ENCODE measurements around the gene CRHR1.

Gene CRHR1

GRCh38 chr17:45780921-45781320, 3.2 kb upstream of the CRHR1 start:
- 76 to 88% methylated on average over 2 to 3 of the region's 5 CpGs for WGBS, 2 experiments (ENCODE audit: insufficient coverage in 2 of 2)
- H3K27ac ChIP-seq (ENCODE audit: low read depth, low read length, severe bottlenecking): no peak overlapping the region
- H3K4me3 ChIP-seq (ENCODE audit: extremely low read depth, insufficient read depth, low read length, poor library complexity, severe bottlenecking): no peak overlapping the region
- no peaks in the 10 kb centered on the region for H3K36me3 ChIP-seq (ENCODE audit: control insufficient read depth, insufficient read depth, low read length)
- H3K9me3 ChIP-seq (ENCODE audit: control insufficient read depth, low read length): no peaks in the 10 kb centered on the region
- no peaks in the 10 kb centered on the region for H3K4me1 ChIP-seq (ENCODE audit: control insufficient read depth, insufficient read depth, low read length, poor library complexity, severe bottlenecking)

- no peaks in the 10 kb centered on the region for H3K4me1 ChIP-seq (ENCODE audit: control insufficient read depth, insufficient read depth, low read length, poor library complexity, severe bottlenecking)
- no peaks in the 10 kb centered on the region for H3K9me3 ChIP-seq (ENCODE audit: control insufficient read depth, low read length)
- no peaks in the 10 kb centered on the region for H3K36me3 ChIP-seq (ENCODE audit: control insufficient read depth, insufficient read depth, low read length)
- peak overlapping the region; percentile 44 for H3K4me3 ChIP-seq (ENCODE audit: extremely low read depth, insufficient read depth, low read length, poor library complexity, severe bottlenecking)
- WGBS, 2 experiments (ENCODE audit: insufficient coverage in 2 of 2): 7 to 11% methylated on average over 26 to 28 of the region's 32 CpGs
- no peak overlapping the region for H3K27ac ChIP-seq (ENCODE audit: low read depth, low read length, severe bottlenecking)
Observed at GRCh38 chr17:45782889-45783592, 1.1 kb upstream of the CRHR1 start.

- Histone ChIP-seq H3K9me3 (ENCODE audit: control insufficient read depth, low read length) (no peaks in the 10 kb centered on the region), H3K27ac (ENCODE audit: low read depth, low read length, severe bottlenecking) (no peak overlapping the region), H3K36me3 (ENCODE audit: control insufficient read depth, insufficient read depth, low read length) (no peaks in the 10 kb centered on the region), H3K4me1 (ENCODE audit: control insufficient read depth, insufficient read depth, low read length, poor library complexity, severe bottlenecking) (no peaks in the 10 kb centered on the region), H3K4me3 (ENCODE audit: extremely low read depth, insufficient read depth, low read length, poor library complexity, severe bottlenecking) (peak overlapping the region; percentile 44)
- 0 to 1% methylated on average over 23 to 28 of the region's 64 CpGs for WGBS, 2 experiments (ENCODE audit: insufficient coverage in 2 of 2)
Observed at GRCh38 chr17:45783593-45784292, 377 bp upstream of the CRHR1 start.

GRCh38 chr17:45784741-45785479, 790 bp downstream of the CRHR1 start:
- no peaks in the 10 kb centered on the region for H3K4me1 ChIP-seq (ENCODE audit: control insufficient read depth, insufficient read depth, low read length, poor library complexity, severe bottlenecking)
- peak overlapping the region; percentile 44 for H3K4me3 ChIP-seq (ENCODE audit: extremely low read depth, insufficient read depth, low read length, poor library complexity, severe bottlenecking)
- 0 to 1% methylated on average over 41 to 60 of the region's 82 CpGs for WGBS, 2 experiments (ENCODE audit: insufficient coverage in 2 of 2)
- no peaks in the 10 kb centered on the region for H3K36me3 ChIP-seq (ENCODE audit: control insufficient read depth, insufficient read depth, low read length)
- H3K27ac ChIP-seq (ENCODE audit: low read depth, low read length, severe bottlenecking): no peak overlapping the region
- H3K9me3 ChIP-seq (ENCODE audit: control insufficient read depth, low read length): no peaks in the 10 kb centered on the region

GRCh38 chr17:45785480-45786193, 1.5 kb downstream of the CRHR1 start:
- no peaks in the 10 kb centered on the region for H3K4me1 ChIP-seq (ENCODE audit: control insufficient read depth, insufficient read depth, low read length, poor library complexity, severe bottlenecking)
- no peaks in the 10 kb centered on the region for H3K36me3 ChIP-seq (ENCODE audit: control insufficient read depth, insufficient read depth, low read length)
- no peaks in the 10 kb centered on the region for H3K9me3 ChIP-seq (ENCODE audit: control insufficient read depth, low read length)
- H3K4me3 ChIP-seq (ENCODE audit: extremely low read depth, insufficient read depth, low read length, poor library complexity, severe bottlenecking): peak overlapping the region; percentile 44
- H3K27ac ChIP-seq (ENCODE audit: low read depth, low read length, severe bottlenecking): no peak overlapping the region
- WGBS, 2 experiments (ENCODE audit: insufficient coverage in 2 of 2): 21 to 48% methylated on average over 10 to 20 of the region's 28 CpGs

GRCh38 chr17:45786349-45786748, 2.2 kb downstream of the CRHR1 start:
- Histone ChIP-seq H3K9me3 (ENCODE audit: control insufficient read depth, low read length) (no peaks in the 10 kb centered on the region), H3K4me3 (ENCODE audit: extremely low read depth, insufficient read depth, low read length, poor library complexity, severe bottlenecking) (no peak overlapping the region), H3K36me3 (ENCODE audit: control insufficient read depth, insufficient read depth, low read length) (no peaks in the 10 kb centered on the region), H3K4me1 (ENCODE audit: control insufficient read depth, insufficient read depth, low read length, poor library complexity, severe bottlenecking) (no peaks in the 10 kb centered on the region), H3K27ac (ENCODE audit: low read depth, low read length, severe bottlenecking) (no peak overlapping the region)
- no CpG with 5 or more reads among the region's 3 CpGs for WGBS, 2 experiments (ENCODE audit: insufficient coverage in 2 of 2)

- no peaks in the 10 kb centered on the region for H3K36me3 ChIP-seq (ENCODE audit: control insufficient read depth, insufficient read depth, low read length)
- WGBS, 2 experiments (ENCODE audit: insufficient coverage in 2 of 2): 50 to 100% methylated on average over 1 of the region's 3 CpGs
- no peaks in the 10 kb centered on the region for H3K4me1 ChIP-seq (ENCODE audit: control insufficient read depth, insufficient read depth, low read length, poor library complexity, severe bottlenecking)
- H3K9me3 ChIP-seq (ENCODE audit: control insufficient read depth, low read length): no peaks in the 10 kb centered on the region
- no peak overlapping the region for H3K27ac ChIP-seq (ENCODE audit: low read depth, low read length, severe bottlenecking)
- no peak overlapping the region for H3K4me3 ChIP-seq (ENCODE audit: extremely low read depth, insufficient read depth, low read length, poor library complexity, severe bottlenecking)
Observed at GRCh38 chr17:45787044-45787443, 2.9 kb downstream of the CRHR1 start.

GRCh38 chr17:45787656-45788055, 3.5 kb downstream of the CRHR1 start:
- no peak overlapping the region for H3K27ac ChIP-seq (ENCODE audit: low read depth, low read length, severe bottlenecking)
- H3K9me3 ChIP-seq (ENCODE audit: control insufficient read depth, low read length): no peaks in the 10 kb centered on the region
- H3K4me1 ChIP-seq (ENCODE audit: control insufficient read depth, insufficient read depth, low read length, poor library complexity, severe bottlenecking): no peaks in the 10 kb centered on the region
- H3K4me3 ChIP-seq (ENCODE audit: extremely low read depth, insufficient read depth, low read length, poor library complexity, severe bottlenecking): no peak overlapping the region
- 76 to 79% methylated on average over 9 to 10 of the region's 11 CpGs for WGBS, 2 experiments (ENCODE audit: insufficient coverage in 2 of 2)
- no peaks in the 10 kb centered on the region for H3K36me3 ChIP-seq (ENCODE audit: control insufficient read depth, insufficient read depth, low read length)

GRCh38 chr17:45788057-45788456, 3.9 kb downstream of the CRHR1 start:
- Histone ChIP-seq H3K4me3 (ENCODE audit: extremely low read depth, insufficient read depth, low read length, poor library complexity, severe bottlenecking) (no peak overlapping the region), H3K4me1 (ENCODE audit: control insufficient read depth, insufficient read depth, low read length, poor library complexity, severe bottlenecking) (no peaks in the 10 kb centered on the region), H3K36me3 (ENCODE audit: control insufficient read depth, insufficient read depth, low read length) (no peaks in the 10 kb centered on the region), H3K27ac (ENCODE audit: low read depth, low read length, severe bottlenecking) (no peak overlapping the region), H3K9me3 (ENCODE audit: control insufficient read depth, low read length) (no peaks in the 10 kb centered on the region)
- WGBS, 2 experiments (ENCODE audit: insufficient coverage in 2 of 2): 94% methylated on average over 2 of the region's 3 CpGs

- WGBS, 2 experiments (ENCODE audit: insufficient coverage in 2 of 2): 87 to 100% methylated on average over 2 of the region's 3 CpGs
- Histone ChIP-seq H3K4me3 (ENCODE audit: extremely low read depth, insufficient read depth, low read length, poor library complexity, severe bottlenecking) (no peak overlapping the region), H3K4me1 (ENCODE audit: control insufficient read depth, insufficient read depth, low read length, poor library complexity, severe bottlenecking) (no peaks in the 10 kb centered on the region), H3K9me3 (ENCODE audit: control insufficient read depth, low read length) (no peaks in the 10 kb centered on the region), H3K36me3 (ENCODE audit: control insufficient read depth, insufficient read depth, low read length) (no peaks in the 10 kb centered on the region), H3K27ac (ENCODE audit: low read depth, low read length, severe bottlenecking) (no peak overlapping the region)
Observed at GRCh38 chr17:45789874-45790273, 5.8 kb downstream of the CRHR1 start.
